AG04449 (cell line): Measurements from ENCODE around the gene COX5A.
A peak's percentile ranks its signal among the peaks of the same experiment; 100 is the strongest.

Experiments
- CTCF ChIA-PET: fragments of 350-600 bp; formaldehyde crosslinking; extraction: SDS; loops from one replicate; lab custom pipeline; 2021; ENCODE audit warnings: antibody characterized with exemption; lab: Yijun Ruan, JAX
- POLR2A ChIA-PET: fragments of 400-600, 350-600 bp; formaldehyde crosslinking; extraction: SDS; loops from one replicate; lab custom pipeline; 2020; ENCODE audit warnings: antibody characterized with exemption, inconsistent platforms; lab: Yijun Ruan, JAX
- DNase-seq: peaks from one replicate; pipeline ENCODE4 v3.0.0-alpha.2; 2010; ENCODE audit warnings: low read depth, low spot score
- H3K4me3 ChIP-seq: 2 replicates; pipeline ENCODE4 v1.5.1; 2011; ENCODE audit warnings: low read depth, mild to moderate bottlenecking, control low read depth, low read length
- CTCF ChIP-seq: IDR thresholded peaks from one replicate; pipeline ENCODE4 v1.5.1; 2011; ENCODE audit warnings: mild to moderate bottlenecking, moderate library complexity, low read length, control low read depth, inconsistent platforms; ENCODE audit not compliant: insufficient read depth; ENCODE audit errors: missing control alignments

The COX5A gene

GRCh38 chr15:74957476-74958035 lies 19.7 kb upstream of the COX5A start:
- no peak for DNase-seq
- POLR2A ChIA-PET = interaction anchor here (1.0 kb wide), 1 partner anchor 19 kb away, joined by 3 read pairs; no protein-coding TSS in a partner anchor
- CTCF ChIA-PET = interaction anchor here (0.9 to 24.4 kb wide), 9 partner anchors 7 to 326 kb away, joined by 3 to 644 read pairs (median 3); partner anchors contain the start of genes C15orf39 and CSK
- no peak for TF ChIP-seq CTCF
- H3K4me3 ChIP-seq = peak overlapping the region; percentile 56

- DNase-seq = no peak
- no peak for TF ChIP-seq CTCF
- POLR2A ChIA-PET = interaction anchor here (0.6 to 1.0 kb wide), 2 partner anchors 18 to 65 kb away, joined by 3 read pairs; no protein-coding TSS in a partner anchor
- CTCF ChIA-PET = interaction anchor here (0.9 to 24.4 kb wide), 10 partner anchors 7 to 325 kb away, joined by 3 to 644 read pairs (median 4); partner anchors contain the start of genes C15orf39 and CSK
- peak within 1 kb of the TSS; percentile 56 for H3K4me3 ChIP-seq
These were observed 19.0 kb upstream of the COX5A start, which contains the start of gene RPP25 for GRCh38 chr15:74956648-74957475. TSS of gene RPP25 (minus strand) at chr15:74956772. CDS start at chr15:74956583, 189 bp downstream.

- CTCF ChIA-PET = interaction anchor here (0.9 to 24.4 kb wide), 8 partner anchors 9 to 583 kb away, joined by 3 to 644 read pairs (median 4); partner anchors contain the start of gene CSK
- POLR2A ChIA-PET = no interaction called here
- DNase-seq = no peak
- peak; percentile 54 for TF ChIP-seq CTCF
- peak overlapping the region; percentile 56 for H3K4me3 ChIP-seq
These were observed 18.1 kb upstream of the COX5A start for GRCh38 chr15:74955796-74956647.

GRCh38 chr15:74955017-74955416 lies 17.1 kb upstream of the COX5A start:
- no peak for TF ChIP-seq CTCF
- CTCF ChIA-PET = interaction anchor here (1.0 to 24.4 kb wide), 11 partner anchors 8 to 582 kb away, joined by 3 to 644 read pairs (median 5); partner anchors contain the start of gene CSK
- POLR2A ChIA-PET = no interaction called here
- H3K4me3 ChIP-seq = no peak overlapping the region; the same call in 1 of the 2 replicates
- DNase-seq = no peak

- DNase-seq = no peak
- no peak for TF ChIP-seq CTCF
- ChIA-PET POLR2A (interaction anchor here (0.7 kb wide), 1 partner anchor 17 kb away, joined by 4 read pairs; the partner anchor contains the start of gene COX5A), CTCF (interaction anchor here (1.0 to 24.4 kb wide), 13 partner anchors 9 to 581 kb away, joined by 3 to 644 read pairs (median 5); partner anchors contain the start of gene CSK)
- H3K4me3 ChIP-seq = no peak overlapping the region
These were observed 16.6 kb upstream of the COX5A start for GRCh38 chr15:74954515-74954914.
